ENCODE results near the gene CCL5. TPM values are rescaled to one million over a fixed set of nuclear protein-coding genes. Genes with fewer than 3 reads are reported as not detected.
A peak's percentile ranks its signal among the peaks of the same experiment; 100 is the strongest.

CCL5 gene
- polyA plus RNA-seq, 2 of the 4 experiments (the other 2 are of a cell fraction) = 0.12 to 0.31 TPM

DNA sequence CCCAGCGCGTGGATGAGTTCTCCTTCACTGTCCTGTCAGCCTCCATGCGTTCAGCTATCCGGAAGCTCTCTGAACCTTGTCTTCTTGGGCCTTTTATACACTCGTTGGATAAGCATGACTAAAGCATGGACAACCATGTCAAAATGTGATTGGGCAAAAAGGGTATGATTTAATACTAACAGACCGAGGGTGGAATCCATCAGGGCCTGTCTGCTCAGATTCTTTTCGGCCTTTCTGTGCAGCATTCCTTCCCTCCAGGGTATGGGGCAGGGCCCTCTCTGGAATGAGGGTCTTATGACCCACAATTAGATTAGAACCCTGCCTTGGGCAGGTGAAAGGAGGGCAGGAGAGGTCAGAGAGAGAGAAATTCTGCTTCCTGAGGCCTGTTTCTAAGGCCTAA lies 14.0 kb upstream of the CCL5 start:
- ChIA-PET POLR2A (no interaction called here), CTCF (interaction anchor here (1.1 to 1.6 kb wide), 4 partner anchors 11 to 31 kb away, joined by 3 to 5 read pairs (median 3); no protein-coding TSS in a partner anchor)
- H3K4me2 ChIP-seq = no peak overlapping the region
- no peak for ATAC-seq
- H3K4me3 ChIP-seq = no peak overlapping the region
- no peak for TF ChIP-seq TFCP2L1 (CRISPR knock-in tag; IDR thresholded peaks at IDR 0.05)
- 73% methylated on average over 7 of the region's 7 CpGs for WGBS (ENCODE audit: missing lambda C conversion rate)
- FAIRE-seq = no peak
- H3K9me3 ChIP-seq = no peaks in the 10 kb centered on the region
- H3K27ac ChIP-seq = no peak overlapping the region
- DNase-seq (ENCODE audit: low read depth in 1 of 2, low spot score in 1 of 2) = no peak
- peaks cover 27% of the 10 kb centered on the region for H3K4me1 ChIP-seq

DNA sequence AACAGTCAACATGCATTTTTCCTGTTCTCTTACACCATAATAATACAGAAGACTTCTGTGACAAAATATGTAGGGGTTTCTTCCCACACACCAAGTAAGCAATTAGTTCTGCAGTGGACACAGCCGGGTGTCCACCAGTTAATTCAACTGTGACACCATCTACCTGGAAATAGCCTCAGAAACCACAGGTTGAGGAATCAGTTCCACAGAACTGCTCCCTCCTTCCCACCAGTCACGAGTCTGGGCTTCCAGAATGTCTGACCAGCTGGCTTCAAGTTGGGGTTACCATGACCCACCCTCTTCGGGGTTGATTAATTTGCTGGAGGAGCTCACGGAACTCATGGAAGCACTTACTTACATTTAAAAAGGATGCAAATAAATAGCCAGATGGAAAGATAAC lies 13.6 kb upstream of the CCL5 start:
- no peak for ATAC-seq
- CTCF ChIA-PET = interaction anchor here (1.2 kb wide), 2 partner anchors 15 to 30 kb away, joined by 3 read pairs; no protein-coding TSS in a partner anchor
- WGBS (ENCODE audit: missing lambda C conversion rate) = 65% methylated on average over 4 of the region's 4 CpGs

DNA sequence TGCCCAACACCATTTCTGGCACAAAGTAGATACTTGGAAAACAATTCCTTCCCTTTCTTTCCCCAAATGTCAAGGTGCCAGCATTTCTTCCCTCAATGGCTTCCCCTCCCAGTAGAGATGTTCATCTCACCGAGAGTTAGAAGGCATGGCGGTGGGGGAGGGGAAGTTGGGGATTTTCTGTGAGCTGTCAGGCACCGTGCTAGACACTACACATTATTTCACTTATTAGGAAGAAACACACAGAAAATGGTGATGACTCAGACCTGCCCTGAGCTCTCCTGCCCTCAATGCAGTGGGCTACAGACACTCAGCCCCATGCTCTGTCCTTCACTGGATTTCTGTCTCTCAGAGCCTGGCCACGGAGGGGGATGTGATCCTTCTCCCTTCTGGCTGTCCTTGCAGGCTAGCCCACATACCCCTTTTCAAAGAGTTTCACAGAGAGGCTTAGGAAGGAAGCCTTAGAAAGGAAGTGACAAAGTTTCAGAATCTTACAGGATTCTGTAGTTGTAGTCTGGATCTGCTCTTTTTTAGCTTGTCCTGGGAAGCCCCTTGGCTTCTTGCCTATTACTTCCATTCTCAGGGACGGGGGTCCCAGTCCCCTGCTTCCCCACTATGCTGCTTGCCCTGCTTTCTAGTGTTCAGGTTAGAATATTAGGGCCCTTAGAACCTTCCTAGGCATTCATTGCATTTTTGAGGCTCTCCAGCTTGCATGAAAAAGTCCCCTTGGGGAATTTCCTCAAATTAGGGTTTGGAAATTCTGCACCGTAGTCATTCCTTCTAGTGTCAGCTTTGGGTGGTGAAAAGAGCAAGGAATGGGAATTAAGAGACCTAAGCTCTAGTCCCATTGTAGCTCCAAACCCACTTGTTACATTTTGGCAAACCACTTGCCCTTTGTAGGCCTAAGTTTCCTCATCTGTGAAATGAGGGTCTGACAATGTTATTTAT lies 12.2 kb upstream of the CCL5 start:
- Histone ChIP-seq H3K4me1 (peaks cover 15% of the 10 kb centered on the region), H3K27ac (peak overlapping the region in 1 of 2 experiments; percentile 6; a peak in 1 of 6 replicates), H3K4me3 (no peak overlapping the region), H3K4me2 (no peak overlapping the region), H3K9me3 (no peaks in the 10 kb centered on the region)
- TF ChIP-seq FOXS1 (CRISPR knock-in tag; IDR thresholded peaks at IDR 0.05) = no peak
- TF ChIP-seq, protein P1, sequence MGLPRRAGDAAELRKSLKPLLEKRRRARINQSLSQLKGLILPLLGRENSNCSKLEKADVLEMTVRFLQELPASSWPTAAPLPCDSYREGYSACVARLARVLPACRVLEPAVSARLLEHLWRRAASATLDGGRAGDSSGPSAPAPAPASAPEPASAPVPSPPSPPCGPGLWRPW (IDR thresholded peaks at IDR 0.05) = no peak
- no peak for TF ChIP-seq ZFP36 (IDR thresholded peaks at IDR 0.05; ENCODE audit: borderline replicate concordance, partially characterized antibody)
- no peak for TF ChIP-seq EP300 (IDR thresholded peaks at IDR 0.05)
- no peak for TF ChIP-seq SMC3 (IDR thresholded peaks at IDR 0.05)
- no peak for TF ChIP-seq HOXB13 (CRISPR knock-in tag; IDR thresholded peaks at IDR 0.05; ENCODE audit: low read depth)
- no peak for TF ChIP-seq CEBPB (IDR thresholded peaks at IDR 0.05)
- TF ChIP-seq MYC (IDR thresholded peaks at IDR 0.05; ENCODE audit: borderline replicate concordance, low read length) = no peak
- TF ChIP-seq, protein P2, sequence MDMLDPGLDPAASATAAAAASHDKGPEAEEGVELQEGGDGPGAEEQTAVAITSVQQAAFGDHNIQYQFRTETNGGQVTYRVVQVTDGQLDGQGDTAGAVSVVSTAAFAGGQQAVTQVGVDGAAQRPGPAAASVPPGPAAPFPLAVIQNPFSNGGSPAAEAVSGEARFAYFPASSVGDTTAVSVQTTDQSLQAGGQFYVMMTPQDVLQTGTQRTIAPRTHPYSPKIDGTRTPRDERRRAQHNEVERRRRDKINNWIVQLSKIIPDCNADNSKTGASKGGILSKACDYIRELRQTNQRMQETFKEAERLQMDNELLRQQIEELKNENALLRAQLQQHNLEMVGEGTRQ (IDR thresholded peaks at IDR 0.05) = no peak
- TF ChIP-seq TFCP2L1 (CRISPR knock-in tag; IDR thresholded peaks at IDR 0.05) = no peak
- TF ChIP-seq, protein P3, sequence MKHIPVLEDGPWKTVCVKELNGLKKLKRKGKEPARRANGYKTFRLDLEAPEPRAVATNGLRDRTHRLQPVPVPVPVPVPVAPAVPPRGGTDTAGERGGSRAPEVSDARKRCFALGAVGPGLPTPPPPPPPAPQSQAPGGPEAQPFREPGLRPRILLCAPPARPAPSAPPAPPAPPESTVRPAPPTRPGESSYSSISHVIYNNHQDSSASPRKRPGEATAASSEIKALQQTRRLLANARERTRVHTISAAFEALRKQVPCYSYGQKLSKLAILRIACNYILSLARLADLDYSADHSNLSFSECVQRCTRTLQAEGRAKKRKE (CRISPR knock-in tag; IDR thresholded peaks at IDR 0.05; ENCODE audit: low read depth) = no peak
- TF ChIP-seq ESRRA (IDR thresholded peaks at IDR 0.05; ENCODE audit: borderline replicate concordance, low read length) = no peak
- no peak for TF ChIP-seq SREBF2 (IDR thresholded peaks at IDR 0.05)
- TF ChIP-seq, protein P4, sequence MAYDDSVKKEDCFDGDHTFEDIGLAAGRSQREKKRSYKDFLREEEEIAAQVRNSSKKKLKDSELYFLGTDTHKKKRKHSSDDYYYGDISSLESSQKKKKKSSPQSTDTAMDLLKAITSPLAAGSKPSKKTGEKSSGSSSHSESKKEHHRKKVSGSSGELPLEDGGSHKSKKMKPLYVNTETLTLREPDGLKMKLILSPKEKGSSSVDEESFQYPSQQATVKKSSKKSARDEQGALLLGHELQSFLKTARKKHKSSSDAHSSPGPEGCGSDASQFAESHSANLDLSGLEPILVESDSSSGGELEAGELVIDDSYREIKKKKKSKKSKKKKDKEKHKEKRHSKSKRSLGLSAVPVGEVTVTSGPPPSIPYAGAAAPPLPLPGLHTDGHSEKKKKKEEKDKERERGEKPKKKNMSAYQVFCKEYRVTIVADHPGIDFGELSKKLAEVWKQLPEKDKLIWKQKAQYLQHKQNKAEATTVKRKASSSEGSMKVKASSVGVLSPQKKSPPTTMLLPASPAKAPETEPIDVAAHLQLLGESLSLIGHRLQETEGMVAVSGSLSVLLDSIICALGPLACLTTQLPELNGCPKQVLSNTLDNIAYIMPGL (CRISPR knock-in tag; IDR thresholded peaks at IDR 0.05; ENCODE audit: borderline replicate concordance) = no peak
- TF ChIP-seq ZNF302 (CRISPR knock-in tag; IDR thresholded peaks at IDR 0.05) = no peak
- TF ChIP-seq NR3C1 (IDR thresholded peaks at IDR 0.05) = no peak
- no peak for TF ChIP-seq PHF8 (IDR thresholded peaks at IDR 0.05; ENCODE audit: borderline replicate concordance, low read depth)
- TF ChIP-seq, protein P5, sequence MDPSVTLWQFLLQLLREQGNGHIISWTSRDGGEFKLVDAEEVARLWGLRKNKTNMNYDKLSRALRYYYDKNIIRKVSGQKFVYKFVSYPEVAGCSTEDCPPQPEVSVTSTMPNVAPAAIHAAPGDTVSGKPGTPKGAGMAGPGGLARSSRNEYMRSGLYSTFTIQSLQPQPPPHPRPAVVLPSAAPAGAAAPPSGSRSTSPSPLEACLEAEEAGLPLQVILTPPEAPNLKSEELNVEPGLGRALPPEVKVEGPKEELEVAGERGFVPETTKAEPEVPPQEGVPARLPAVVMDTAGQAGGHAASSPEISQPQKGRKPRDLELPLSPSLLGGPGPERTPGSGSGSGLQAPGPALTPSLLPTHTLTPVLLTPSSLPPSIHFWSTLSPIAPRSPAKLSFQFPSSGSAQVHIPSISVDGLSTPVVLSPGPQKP (IDR thresholded peaks at IDR 0.05; ENCODE audit: low read depth, low read length) = no peak
- TF ChIP-seq KDM1A (IDR thresholded peaks at IDR 0.05; ENCODE audit: low read depth) = no peak
- CTCF ChIA-PET = interaction anchor here (0.9 kb wide), 1 partner anchor 84 kb away, joined by 3 read pairs; the partner anchor contains the start of gene TAF15
- peak in 1 of 2 experiments; percentile 53; a peak in 2 of 6 replicates for ATAC-seq
- FAIRE-seq = no peak
- WGBS (ENCODE audit: missing lambda C conversion rate) = 47% methylated on average over 6 of the region's 6 CpGs
- DNase-seq (ENCODE audit: low read depth in 1 of 2, low spot score in 1 of 2) = peak in 1 of 2 experiments; percentile 17
- POLR2A ChIA-PET = no interaction called here

More for the DNA sequence above, 13.6 kb upstream of the CCL5 start:
- H3K4me2 ChIP-seq = no peak overlapping the region
- H3K9me3 ChIP-seq = no peaks in the 10 kb centered on the region
- FAIRE-seq = no peak
- TF ChIP-seq TP53 (CRISPR knock-in tag; IDR thresholded peaks at IDR 0.05) (no peak), FOSB (CRISPR knock-in tag; IDR thresholded peaks at IDR 0.05) (no peak), ESRRA (IDR thresholded peaks at IDR 0.05; ENCODE audit: borderline replicate concordance, low read length) (no peak), ZSCAN20 (CRISPR knock-in tag; IDR thresholded peaks at IDR 0.05) (no peak), RNF2 (IDR thresholded peaks at IDR 0.05; ENCODE audit: borderline replicate concordance, low read depth) (no peak), EHF (CRISPR knock-in tag; IDR thresholded peaks at IDR 0.05) (no peak), RAD21 (conservative IDR thresholded peaks at IDR 0.05 in 1 of 2, IDR thresholded peaks at IDR 0.05 in 1 of 2) (no peak)
- no peak overlapping the region for H3K4me3 ChIP-seq
- peaks cover 25% of the 10 kb centered on the region for H3K4me1 ChIP-seq
- H3K27ac ChIP-seq = no peak overlapping the region
- POLR2A ChIA-PET = no interaction called here
- no peak for DNase-seq (ENCODE audit: low read depth in 1 of 2, low spot score in 1 of 2)

All from A549 (cell line).